IPS-18a (cell line): ENCODE data around the gene CKS2.
"Not testable (repeated sequence)": the region's sequence is repeated elsewhere in the genome, so short reads cannot be mapped to it uniquely, and the experiment has no call there.

Experiments
- H3K27ac ChIP-seq: one replicate; pipeline ENCODE4 v1.5.1; 2013; ENCODE audit warnings: low read length
- H3K27me3 ChIP-seq: one replicate; pipeline ENCODE4 v1.6.1; 2013; ENCODE audit warnings: mild to moderate bottlenecking, low read length; ENCODE audit not compliant: control insufficient read depth, insufficient read depth
- H3K36me3 ChIP-seq: one replicate; pipeline ENCODE4 v1.6.1; 2013; ENCODE audit warnings: low read depth, low read length; ENCODE audit not compliant: control insufficient read depth
- H3K4me1 ChIP-seq: one replicate; pipeline ENCODE4 v1.6.1; 2013; ENCODE audit warnings: low read depth, low read length; ENCODE audit not compliant: control insufficient read depth
- H3K4me3 ChIP-seq: one replicate; pipeline ENCODE4 v1.5.1; 2013; ENCODE audit warnings: low read length
- H3K9ac ChIP-seq: one replicate; pipeline ENCODE4 v1.6.1; 2013; ENCODE audit warnings: mild to moderate bottlenecking, low read length, moderate library complexity
- H3K9me3 ChIP-seq: one replicate; pipeline ENCODE4 v1.6.1; 2013; ENCODE audit warnings: low read depth, low read length; ENCODE audit not compliant: control insufficient read depth

The CKS2 gene

DNA sequence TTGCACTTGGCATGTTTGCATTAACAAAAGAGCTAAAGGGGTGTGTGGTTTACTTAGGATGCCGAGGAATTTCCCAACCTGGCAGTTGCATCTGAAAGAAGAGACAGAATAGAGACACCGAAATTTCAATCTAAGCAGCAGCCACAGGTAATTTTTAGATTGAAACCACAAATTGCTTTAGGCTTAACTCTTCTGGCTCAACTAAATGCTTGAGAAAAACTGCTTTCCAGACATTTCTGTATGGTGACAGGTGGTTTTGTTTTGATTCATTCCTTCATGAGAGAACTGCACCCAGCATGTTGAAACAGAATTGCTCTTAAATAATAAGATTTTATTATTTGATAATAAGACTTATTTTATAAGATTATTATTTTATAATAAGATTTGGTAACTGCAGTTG is 28.8 kb downstream of the CKS2 start:
- Histone ChIP-seq H3K4me1 (no peaks in the 10 kb centered on the region), H3K27ac (no peak overlapping the region), H3K9me3 (no peaks in the 10 kb centered on the region), H3K9ac (no peak overlapping the region), H3K4me3 (no peak overlapping the region), H3K36me3 (peaks cover 85% of the 10 kb centered on the region), H3K27me3 (no peaks in the 10 kb centered on the region)

DNA sequence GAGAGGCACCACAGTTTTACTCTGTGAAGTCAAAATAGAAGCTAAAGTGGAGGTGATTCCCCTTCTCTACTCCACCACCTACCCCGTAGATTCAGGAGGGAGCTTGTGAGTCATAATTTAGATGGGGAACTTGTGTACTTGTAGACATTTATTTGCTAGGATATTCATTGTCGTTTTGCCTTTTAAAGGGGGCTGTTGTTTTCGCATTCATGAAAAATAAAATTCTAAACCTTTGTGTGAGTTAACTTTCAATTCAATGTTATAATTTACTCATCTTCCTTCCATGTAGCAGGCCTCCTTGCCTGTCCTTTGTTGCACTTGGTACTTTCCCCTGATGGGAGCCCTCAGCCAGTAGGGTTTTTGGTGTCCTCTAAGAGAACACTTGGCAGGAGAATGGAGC is 29.3 kb downstream of the CKS2 start:
- Histone ChIP-seq H3K36me3 (peaks cover 86% of the 10 kb centered on the region), H3K9ac (no peak overlapping the region), H3K27ac (no peak overlapping the region), H3K4me3 (no peak overlapping the region), H3K9me3 (no peaks in the 10 kb centered on the region), H3K4me1 (no peaks in the 10 kb centered on the region), H3K27me3 (no peaks in the 10 kb centered on the region)

DNA sequence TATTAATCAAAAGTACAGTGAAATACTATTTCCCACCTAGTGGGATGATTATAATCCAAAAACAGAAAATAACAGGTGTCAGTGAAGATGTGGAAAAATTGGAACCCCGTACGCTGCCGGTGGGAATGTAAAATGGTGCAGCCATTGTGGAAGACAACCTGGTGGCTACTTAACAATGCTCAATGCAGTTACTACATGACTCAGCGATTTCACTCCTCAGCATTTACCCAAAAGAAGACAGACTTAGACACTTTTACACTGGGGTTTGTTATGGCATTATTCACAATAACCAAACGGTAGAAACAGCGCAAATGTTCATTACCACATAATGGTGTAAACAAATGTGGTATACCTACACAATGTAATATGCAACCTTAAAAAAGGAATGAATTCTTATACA is 31.2 kb downstream of the CKS2 start:
- Histone ChIP-seq H3K36me3 (peaks cover 93% of the 10 kb centered on the region), H3K27me3 (no peaks in the 10 kb centered on the region), H3K4me3 (no peak overlapping the region), H3K9ac (no peak overlapping the region), H3K4me1 (no peaks in the 10 kb centered on the region), H3K9me3 (no peaks in the 10 kb centered on the region), H3K27ac (no peak overlapping the region)

DNA sequence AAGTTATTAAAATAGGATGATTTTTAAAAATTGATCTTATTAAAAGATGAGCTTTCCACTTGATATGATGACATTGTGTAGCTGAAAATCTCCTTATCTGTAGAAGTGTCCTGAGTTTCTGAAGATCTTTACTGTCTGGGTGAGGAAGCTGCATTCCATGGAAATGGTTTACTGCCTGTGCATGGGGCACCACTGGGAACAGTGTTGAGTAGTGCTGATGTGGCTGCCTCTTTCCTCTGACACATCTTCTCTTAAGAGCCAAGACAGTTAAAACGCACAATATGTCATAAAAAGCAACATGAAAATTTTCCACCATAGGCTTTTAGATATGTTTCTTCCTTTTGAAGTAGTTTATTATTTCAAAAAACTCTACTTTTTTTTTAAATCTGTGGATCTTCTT is 32.0 kb downstream of the CKS2 start:
- no peak overlapping the region for H3K9ac ChIP-seq
- H3K27me3 ChIP-seq, result no peaks in the 10 kb centered on the region
- H3K36me3 ChIP-seq, result peaks cover 93% of the 10 kb centered on the region
- no peak overlapping the region for H3K4me3 ChIP-seq
- H3K4me1 ChIP-seq, result no peaks in the 10 kb centered on the region
- no peaks in the 10 kb centered on the region for H3K9me3 ChIP-seq
- H3K27ac ChIP-seq, result no peak overlapping the region

DNA sequence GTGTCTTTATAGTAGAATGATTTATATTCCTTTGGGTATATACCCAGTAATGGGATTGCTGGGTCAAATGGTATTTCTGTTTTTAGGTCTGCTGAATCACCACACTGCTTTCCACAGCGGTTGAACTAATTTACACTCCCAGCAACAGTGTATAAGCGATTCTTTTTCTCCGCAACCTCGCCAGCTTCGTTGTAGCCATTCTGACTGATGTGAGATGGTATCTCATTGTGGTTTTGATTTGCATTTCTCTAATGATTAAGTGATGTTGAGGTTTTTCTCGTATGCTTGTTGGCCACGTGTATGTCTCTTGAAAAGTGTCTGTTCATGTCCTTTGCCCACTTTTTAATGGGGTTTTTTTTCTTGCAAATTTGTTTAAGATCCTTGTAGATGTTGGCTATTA is 32.8 kb downstream of the CKS2 start:
- not testable (repeated sequence) for H3K9me3 ChIP-seq, H3K4me1 ChIP-seq
- H3K36me3 ChIP-seq, result peaks cover 93% of the 10 kb centered on the region

DNA sequence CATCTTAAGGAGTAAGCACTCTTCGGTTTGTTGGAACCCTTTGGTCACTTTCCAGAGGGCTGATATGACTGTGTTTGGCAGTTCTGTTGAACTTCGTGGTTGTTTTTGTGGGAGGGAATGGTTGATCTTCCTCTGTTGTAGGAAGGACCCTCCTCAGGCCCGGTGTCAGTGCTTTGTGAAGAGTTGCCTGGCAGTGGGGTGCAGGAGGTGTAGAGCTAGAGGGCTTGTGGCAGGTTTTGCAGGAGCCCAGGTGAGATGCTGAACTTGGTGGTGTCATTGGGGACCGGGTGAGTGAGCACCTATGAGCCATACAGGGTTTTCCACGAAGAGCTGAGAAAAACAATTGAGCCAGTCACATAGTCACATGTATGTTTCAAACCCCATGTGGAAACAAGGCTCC is 34.5 kb downstream of the CKS2 start:
- no peaks in the 10 kb centered on the region for H3K4me1 ChIP-seq
- H3K9me3 ChIP-seq, result no peaks in the 10 kb centered on the region
- H3K27ac ChIP-seq, result no peak overlapping the region
- peaks cover 94% of the 10 kb centered on the region for H3K36me3 ChIP-seq
- H3K4me3 ChIP-seq, result no peak overlapping the region
- H3K9ac ChIP-seq, result no peak overlapping the region
- H3K27me3 ChIP-seq, result no peaks in the 10 kb centered on the region

More for the DNA sequence above, 32.8 kb downstream of the CKS2 start:
- not testable (repeated sequence) for H3K27ac ChIP-seq, H3K27me3 ChIP-seq, H3K4me3 ChIP-seq, H3K9ac ChIP-seq

DNA sequence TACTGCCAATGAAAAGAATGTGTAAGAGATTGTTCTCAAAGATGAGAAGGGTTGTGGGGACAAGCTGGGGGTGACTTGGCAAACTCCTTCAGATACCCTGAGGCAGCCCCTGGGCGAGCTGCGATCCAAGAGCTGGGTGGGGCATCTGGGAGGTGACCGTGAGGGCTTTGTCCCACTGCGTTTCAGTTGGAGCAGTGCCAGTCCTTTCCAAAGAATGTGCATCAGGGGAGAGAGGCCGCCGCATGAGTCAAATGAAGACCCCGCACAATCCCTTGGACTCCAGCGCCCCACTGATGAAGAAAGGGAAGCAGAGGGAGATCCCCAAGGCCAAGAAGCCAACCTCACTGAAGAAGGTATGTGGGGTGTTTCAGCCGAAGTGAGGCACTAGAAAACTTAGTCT is 35.7 kb downstream of the CKS2 start:
- no peak overlapping the region for H3K9ac ChIP-seq
- H3K27me3 ChIP-seq, result no peaks in the 10 kb centered on the region
- no peaks in the 10 kb centered on the region for H3K9me3 ChIP-seq
- no peak overlapping the region for H3K4me3 ChIP-seq
- peaks cover 94% of the 10 kb centered on the region for H3K36me3 ChIP-seq
- no peaks in the 10 kb centered on the region for H3K4me1 ChIP-seq
- H3K27ac ChIP-seq, result no peak overlapping the region

DNA sequence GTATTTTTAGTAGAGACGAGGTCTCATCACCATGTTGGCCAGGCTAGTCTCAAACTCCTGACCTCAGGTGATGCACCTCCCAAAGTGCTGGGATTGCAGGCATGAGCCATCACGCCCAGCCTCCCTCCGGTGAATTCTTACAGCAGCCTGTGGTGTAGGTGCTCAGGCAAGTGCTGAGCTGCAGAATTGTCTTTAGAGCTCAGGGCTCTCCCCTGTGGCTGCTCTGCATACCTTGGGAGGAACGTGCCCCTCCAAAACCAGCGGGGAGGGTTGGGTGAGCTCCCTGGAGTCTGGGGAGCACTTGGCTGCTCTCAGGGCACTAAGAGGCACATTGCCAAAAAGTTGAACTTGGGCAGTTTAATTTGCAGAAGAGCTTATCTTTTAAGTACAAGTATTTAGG is 36.7 kb downstream of the CKS2 start:
- no peak overlapping the region for H3K27ac ChIP-seq
- H3K4me3 ChIP-seq, result no peak overlapping the region
- H3K4me1 ChIP-seq, result no peaks in the 10 kb centered on the region
- no peaks in the 10 kb centered on the region for H3K27me3 ChIP-seq
- H3K36me3 ChIP-seq, result peaks cover 93% of the 10 kb centered on the region
- no peak overlapping the region for H3K9ac ChIP-seq
- H3K9me3 ChIP-seq, result no peaks in the 10 kb centered on the region

DNA sequence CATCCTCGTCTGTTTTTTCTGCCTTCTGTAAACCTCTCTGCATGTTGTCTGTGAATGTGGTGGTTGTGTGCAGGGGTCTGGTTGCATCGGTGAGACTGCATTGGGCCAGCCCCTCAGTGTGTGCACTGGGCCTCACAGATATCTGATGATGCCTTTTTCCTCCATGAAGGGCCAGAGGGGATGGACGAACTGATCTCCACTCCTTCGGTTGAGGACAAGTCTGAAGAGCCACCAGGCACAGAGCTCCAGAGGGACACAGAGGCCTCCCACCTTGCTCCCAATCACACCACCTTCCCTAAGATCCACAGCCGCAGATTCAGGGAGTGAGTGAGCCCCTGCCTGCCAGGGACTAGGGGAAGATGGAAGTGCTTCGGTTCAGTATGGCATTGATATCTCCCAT is 38.6 kb downstream of the CKS2 start:
- H3K9me3 ChIP-seq, result no peaks in the 10 kb centered on the region
- no peak overlapping the region for H3K9ac ChIP-seq
- peaks cover 98% of the 10 kb centered on the region for H3K36me3 ChIP-seq
- H3K27me3 ChIP-seq, result no peaks in the 10 kb centered on the region
- H3K4me1 ChIP-seq, result no peaks in the 10 kb centered on the region
- H3K4me3 ChIP-seq, result no peak overlapping the region
- H3K27ac ChIP-seq, result no peak overlapping the region

DNA sequence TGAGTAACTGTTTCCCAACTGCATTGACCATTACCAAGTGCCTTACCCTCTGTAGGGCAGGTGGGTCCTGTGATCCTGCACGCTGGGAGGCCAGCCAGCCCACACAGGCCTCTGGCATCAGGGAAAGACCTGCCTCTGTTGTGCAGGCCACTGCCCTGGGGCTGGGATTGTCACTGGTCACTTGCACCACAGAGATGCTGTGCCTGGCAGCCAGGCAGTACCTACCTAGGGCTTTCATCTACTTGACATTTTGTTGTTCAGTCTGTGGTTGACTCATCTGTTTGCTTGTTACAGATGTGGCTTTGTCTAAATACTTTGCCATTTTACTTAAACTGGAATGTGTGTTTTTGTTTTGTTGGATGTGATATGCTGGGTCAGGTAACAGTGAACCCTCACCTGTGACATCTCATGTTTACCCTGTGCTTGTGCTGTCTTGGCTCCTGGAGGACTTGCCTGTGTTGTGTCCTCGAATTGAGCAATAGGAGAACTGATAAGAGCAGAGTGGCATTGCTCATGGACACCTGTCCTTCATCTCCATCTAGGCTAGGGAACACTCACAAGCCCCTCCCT is 40.1 kb downstream of the CKS2 start:
- no peaks in the 10 kb centered on the region for H3K4me1 ChIP-seq
- H3K4me3 ChIP-seq, result no peak overlapping the region
- H3K36me3 ChIP-seq, result peaks cover 98% of the 10 kb centered on the region
- H3K27me3 ChIP-seq, result no peaks in the 10 kb centered on the region
- no peaks in the 10 kb centered on the region for H3K9me3 ChIP-seq
- H3K9ac ChIP-seq, result no peak overlapping the region
- no peak overlapping the region for H3K27ac ChIP-seq

DNA sequence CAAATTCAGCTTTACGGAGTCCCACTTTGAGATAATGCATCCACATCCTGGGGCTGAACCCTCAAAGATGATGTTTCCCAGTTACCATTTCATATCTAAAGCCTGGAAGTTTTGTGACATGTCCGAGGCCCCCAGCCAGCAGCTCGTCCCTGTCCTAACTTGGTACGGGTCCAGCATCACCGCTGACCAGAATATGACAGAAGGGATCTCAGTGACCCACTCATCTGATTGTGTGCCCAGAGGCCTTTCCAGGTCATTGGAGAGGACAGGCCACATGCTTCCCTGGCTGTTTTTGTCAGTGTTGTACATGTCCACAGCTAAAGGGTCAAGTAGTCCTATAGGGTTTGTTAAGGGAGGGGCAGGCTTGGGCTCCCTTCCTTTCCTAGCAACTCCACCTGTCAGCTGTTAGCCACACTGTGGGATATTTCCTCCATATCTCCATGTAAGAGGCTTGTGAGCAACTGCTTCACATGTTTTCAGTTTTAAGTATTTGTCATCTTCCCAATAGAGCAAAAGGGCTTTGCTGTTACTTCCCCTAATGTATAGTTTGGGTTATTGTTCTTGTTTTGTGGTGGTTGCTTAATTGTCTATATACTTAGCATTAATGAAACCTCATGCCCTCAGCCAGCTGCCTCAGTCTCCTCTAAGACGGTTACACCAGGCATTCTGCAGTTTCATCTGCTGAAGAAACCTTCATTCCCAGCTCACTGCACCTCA is 40.7 kb downstream of the CKS2 start:
- peaks cover 98% of the 10 kb centered on the region for H3K36me3 ChIP-seq
- H3K9me3 ChIP-seq, result no peaks in the 10 kb centered on the region
- no peaks in the 10 kb centered on the region for H3K4me1 ChIP-seq
- no peak overlapping the region for H3K27ac ChIP-seq
- no peak overlapping the region for H3K9ac ChIP-seq
- H3K4me3 ChIP-seq, result no peak overlapping the region
- H3K27me3 ChIP-seq, result no peaks in the 10 kb centered on the region

DNA sequence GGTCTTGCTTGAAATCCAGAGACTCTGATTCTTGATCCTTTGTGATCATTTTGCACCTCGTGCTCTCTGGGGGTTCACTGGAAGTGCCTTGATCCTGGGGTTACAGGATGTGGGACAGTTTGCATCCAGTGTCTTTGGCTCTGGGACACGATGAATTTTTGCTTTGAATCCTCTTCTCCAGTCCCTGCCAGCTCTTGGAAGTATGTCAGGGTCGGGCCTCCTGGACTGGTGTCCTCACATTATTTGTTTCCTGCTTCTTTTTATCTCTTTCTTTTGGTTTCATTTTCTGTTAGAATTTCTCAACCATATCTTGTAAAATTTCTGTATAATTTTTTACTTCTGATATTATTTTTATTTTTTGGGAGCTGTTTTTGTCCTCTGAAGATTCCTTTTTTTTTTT is 41.5 kb downstream of the CKS2 start:
- Histone ChIP-seq H3K27me3 (no peaks in the 10 kb centered on the region), H3K9ac (no peak overlapping the region), H3K36me3 (peaks cover 98% of the 10 kb centered on the region), H3K4me1 (no peaks in the 10 kb centered on the region), H3K27ac (no peak overlapping the region), H3K4me3 (no peak overlapping the region), H3K9me3 (no peaks in the 10 kb centered on the region)
